Measurements from ENCODE around the gene MX2.

Gene MX2

GRCh38 chr21:41458559-41458958, 96.7 kb downstream of the MX2 start:
- H3K4me2 ChIP-seq (ENCODE audit: low read length) = no peak overlapping the region
- no peaks in the 10 kb centered on the region for H3K79me2 ChIP-seq
- no peak overlapping the region for H2AFZ ChIP-seq
- no peak overlapping the region for H3K27ac ChIP-seq
- H3K4me3 ChIP-seq (ENCODE audit: low read depth, low read length) = no peak overlapping the region
- no peak overlapping the region for H3K9ac ChIP-seq
- no peaks in the 10 kb centered on the region for H3K27me3 ChIP-seq (ENCODE audit: control insufficient read depth, insufficient read depth, low read length)
- H3K36me3 ChIP-seq (ENCODE audit: control insufficient read depth, insufficient read depth, low read length) = no peaks in the 10 kb centered on the region
- no peaks in the 10 kb centered on the region for H3K9me3 ChIP-seq (ENCODE audit: control insufficient read depth, low read length)
- TF ChIP-seq, protein P1, sequence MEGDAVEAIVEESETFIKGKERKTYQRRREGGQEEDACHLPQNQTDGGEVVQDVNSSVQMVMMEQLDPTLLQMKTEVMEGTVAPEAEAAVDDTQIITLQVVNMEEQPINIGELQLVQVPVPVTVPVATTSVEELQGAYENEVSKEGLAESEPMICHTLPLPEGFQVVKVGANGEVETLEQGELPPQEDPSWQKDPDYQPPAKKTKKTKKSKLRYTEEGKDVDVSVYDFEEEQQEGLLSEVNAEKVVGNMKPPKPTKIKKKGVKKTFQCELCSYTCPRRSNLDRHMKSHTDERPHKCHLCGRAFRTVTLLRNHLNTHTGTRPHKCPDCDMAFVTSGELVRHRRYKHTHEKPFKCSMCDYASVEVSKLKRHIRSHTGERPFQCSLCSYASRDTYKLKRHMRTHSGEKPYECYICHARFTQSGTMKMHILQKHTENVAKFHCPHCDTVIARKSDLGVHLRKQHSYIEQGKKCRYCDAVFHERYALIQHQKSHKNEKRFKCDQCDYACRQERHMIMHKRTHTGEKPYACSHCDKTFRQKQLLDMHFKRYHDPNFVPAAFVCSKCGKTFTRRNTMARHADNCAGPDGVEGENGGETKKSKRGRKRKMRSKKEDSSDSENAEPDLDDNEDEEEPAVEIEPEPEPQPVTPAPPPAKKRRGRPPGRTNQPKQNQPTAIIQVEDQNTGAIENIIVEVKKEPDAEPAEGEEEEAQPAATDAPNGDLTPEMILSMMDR (IDR thresholded peaks at IDR 0.05) = no peak
- H3K4me1 ChIP-seq = no peaks in the 10 kb centered on the region

All from parathyroid adenoma (tissue), 2 donors.